ENCODE data around the gene CYTIP. TPM values are rescaled to one million over a fixed set of nuclear protein-coding genes. Genes with fewer than 3 reads are reported as not detected.

Gene CYTIP
- total and polyA plus RNA-seq, 5 experiments from 2014 or later, result 140 to 341 (median 220) TPM

GRCh38 chr2:157460384-157460837, 16.5 kb upstream of the CYTIP start:
- Mint-ChIP-seq H3K4me1 (peaks cover 23 to 67% (median 65%) of the 10 kb centered on the region in 4 donors), H3K36me3 (no peaks in the 10 kb centered on the region), H3K4me3 (no peak overlapping the region), H3K27ac (peak overlapping the region in 7 of 10 donors; percentile 2 to 93 (median 25)), H3K27me3 (no peaks in the 10 kb centered on the region), H3K9me3 (peaks cover 0 to 3% (median 0%) of the 10 kb centered on the region in 9 donors)
- ATAC-seq (no peak), DNase-seq (no peak)
- POLR2A ChIA-PET, result interaction anchor here (0.7 to 1.9 kb wide), 7 partner anchors 9 to 32 kb away, joined by 3 to 8 read pairs (median 4); partner anchors contain the start of gene CYTIP

GRCh38 chr2:157459486-157459885, 15.6 kb upstream of the CYTIP start:
- peak overlapping the region in 5 of 10 donors; percentile 16 to 93 (median 65) for H3K27ac Mint-ChIP-seq
- POLR2A ChIA-PET, result interaction anchor here (0.6 to 1.4 kb wide), 4 partner anchors 20 to 48 kb away, joined by 3 to 6 read pairs (median 4); no protein-coding TSS in a partner anchor
- ATAC-seq, result no peak
- H3K4me3 Mint-ChIP-seq, result peak overlapping the region in 3 of 10 donors; percentile 8 to 42 (median 17)
- H3K36me3 Mint-ChIP-seq, result no peaks in the 10 kb centered on the region
- no peaks in the 10 kb centered on the region for H3K27me3 Mint-ChIP-seq
- peaks cover 21 to 58% (median 56%) of the 10 kb centered on the region in 4 donors for H3K4me1 Mint-ChIP-seq
- DNase-seq, result no peak
- no peaks in the 10 kb centered on the region for H3K9me3 Mint-ChIP-seq

GRCh38 chr2:157447741-157448140, 3.9 kb upstream of the CYTIP start:
- no peaks in the 10 kb centered on the region for H3K27me3 Mint-ChIP-seq
- ATAC-seq (no peak), DNase-seq (no peak)
- POLR2A ChIA-PET, result interaction anchor here (0.7 to 3.3 kb wide), 8 partner anchors 9 to 180 kb away, joined by 3 to 20 read pairs (median 5); no protein-coding TSS in a partner anchor
- no peaks in the 10 kb centered on the region for H3K9me3 Mint-ChIP-seq
- peak overlapping the region in 9 of 10 donors; percentile 46 to 77 (median 64) for H3K4me3 Mint-ChIP-seq
- H3K36me3 Mint-ChIP-seq, result peaks cover 8 to 11% (median 8%) of the 10 kb centered on the region in 3 donors
- H3K4me1 Mint-ChIP-seq, result peaks cover 31 to 63% (median 56%) of the 10 kb centered on the region in 4 donors
- H3K27ac Mint-ChIP-seq, result peak overlapping the region; percentile 60 to 93 (median 85)

GRCh38 chr2:157447031-157447430, 3.1 kb upstream of the CYTIP start:
- DNase-seq (no peak), ATAC-seq (no peak)
- Mint-ChIP-seq H3K4me3 (peak overlapping the region; percentile 13 to 77 (median 55)), H3K4me1 (peaks cover 29 to 57% (median 51%) of the 10 kb centered on the region in 4 donors), H3K9me3 (no peaks in the 10 kb centered on the region), H3K36me3 (peaks cover 15 to 18% (median 15%) of the 10 kb centered on the region in 3 donors), H3K27ac (peak overlapping the region; percentile 60 to 93 (median 85)), H3K27me3 (no peaks in the 10 kb centered on the region)
- POLR2A ChIA-PET, result interaction anchor here (0.6 to 3.3 kb wide), 8 partner anchors 9 to 181 kb away, joined by 3 to 20 read pairs (median 4); no protein-coding TSS in a partner anchor

- POLR2A ChIA-PET, result interaction anchor here (0.8 to 16.6 kb wide), 12 partner anchors 9 to 112 kb away, joined by 3 to 411 read pairs (median 7); no protein-coding TSS in a partner anchor
- peak in 2 of 10 donors; percentile 28 to 31 for DNase-seq
- Mint-ChIP-seq H3K9me3 (peaks cover 0 to 4% (median 0%) of the 10 kb centered on the region in 9 donors), H3K27ac (peak overlapping the region; percentile 93 to 100 (median 98)), H3K4me1 (peaks cover 28 to 59% (median 47%) of the 10 kb centered on the region in 4 donors), H3K36me3 (peaks cover 39 to 42% (median 39%) of the 10 kb centered on the region in 3 donors), H3K4me3 (peak overlapping the region; percentile 84 to 99 (median 94)), H3K27me3 (no peaks in the 10 kb centered on the region)
- ATAC-seq, result peak in 1 of 2 donors; percentile 1
Observed at GRCh38 chr2:157444641-157445040, 752 bp upstream of the CYTIP start.

GRCh38 chr2:157443090-157443489, 799 bp downstream of the CYTIP start:
- H3K27ac Mint-ChIP-seq, result peak overlapping the region; percentile 93 to 100 (median 98)
- peak overlapping the region; percentile 84 to 99 (median 94) for H3K4me3 Mint-ChIP-seq
- POLR2A ChIA-PET, result interaction anchor here (0.7 to 16.6 kb wide), 21 partner anchors 11 to 116 kb away, joined by 3 to 411 read pairs (median 5); partner anchors contain the start of gene ERMN
- peaks cover 24 to 58% (median 39%) of the 10 kb centered on the region in 4 donors for H3K4me1 Mint-ChIP-seq
- H3K9me3 Mint-ChIP-seq, result peaks cover 0 to 4% (median 0%) of the 10 kb centered on the region in 9 donors
- ATAC-seq (no peak), DNase-seq (peak in 1 of 10 donors; percentile 28)
- H3K36me3 Mint-ChIP-seq, result peaks cover 52 to 57% (median 52%) of the 10 kb centered on the region in 3 donors
- no peaks in the 10 kb centered on the region for H3K27me3 Mint-ChIP-seq

- Mint-ChIP-seq H3K27ac (peak overlapping the region; percentile 93 to 100 (median 98)), H3K4me1 (peaks cover 25 to 58% (median 38%) of the 10 kb centered on the region in 4 donors), H3K9me3 (peaks cover 0 to 4% (median 0%) of the 10 kb centered on the region in 9 donors), H3K4me3 (peak overlapping the region; percentile 84 to 99 (median 94)), H3K36me3 (peaks cover 57 to 62% (median 57%) of the 10 kb centered on the region in 3 donors), H3K27me3 (no peaks in the 10 kb centered on the region)
- POLR2A ChIA-PET, result interaction anchor here (0.9 to 16.6 kb wide), 10 partner anchors 17 to 116 kb away, joined by 3 to 411 read pairs (median 10); partner anchors contain the start of gene ERMN
- ATAC-seq (no peak), DNase-seq (peak in 1 of 10 donors; percentile 23)
Observed at GRCh38 chr2:157442636-157443035, 1.3 kb downstream of the CYTIP start.

GRCh38 chr2:157442191-157442590, 1.7 kb downstream of the CYTIP start:
- Mint-ChIP-seq H3K4me1 (peaks cover 21 to 58% (median 36%) of the 10 kb centered on the region in 4 donors), H3K9me3 (peaks cover 0 to 4% (median 0%) of the 10 kb centered on the region in 9 donors), H3K27me3 (no peaks in the 10 kb centered on the region), H3K27ac (peak overlapping the region; percentile 93 to 100 (median 98)), H3K4me3 (peak overlapping the region; percentile 84 to 99 (median 94)), H3K36me3 (peaks cover 61 to 62% (median 61%) of the 10 kb centered on the region in 3 donors)
- ATAC-seq, result peak; percentile 5 to 14
- DNase-seq, result peak in 2 of 10 donors; percentile 43 to 45
- POLR2A ChIA-PET, result interaction anchor here (2.3 to 16.6 kb wide), 4 partner anchors 9 to 39 kb away, joined by 10 to 411 read pairs (median 59); no protein-coding TSS in a partner anchor

- Mint-ChIP-seq H3K36me3 (peaks cover 65 to 70% (median 69%) of the 10 kb centered on the region in 3 donors), H3K9me3 (peaks cover 0 to 4% (median 0%) of the 10 kb centered on the region in 9 donors), H3K27me3 (no peaks in the 10 kb centered on the region), H3K27ac (peak overlapping the region; percentile 93 to 100 (median 98)), H3K4me3 (peak overlapping the region; percentile 84 to 99 (median 94)), H3K4me1 (peaks cover 16 to 54% (median 32%) of the 10 kb centered on the region in 4 donors)
- ATAC-seq (peak; percentile 51 to 69), DNase-seq (peak in 8 of 10 donors; percentile 41 to 83 (median 73))
- POLR2A ChIA-PET, result interaction anchor here (0.7 to 16.6 kb wide), 10 partner anchors 10 to 1646 kb away, joined by 3 to 411 read pairs (median 8); partner anchors contain the start of gene ERMN
Observed at GRCh38 chr2:157441072-157441454, 2.8 kb downstream of the CYTIP start.

- H3K27ac Mint-ChIP-seq, result peak overlapping the region; percentile 93 to 100 (median 98)
- peaks cover 67 to 76% (median 71%) of the 10 kb centered on the region in 3 donors for H3K36me3 Mint-ChIP-seq
- POLR2A ChIA-PET, result interaction anchor here (0.7 to 16.6 kb wide), 17 partner anchors 10 to 1647 kb away, joined by 3 to 411 read pairs (median 5); partner anchors contain the start of gene ERMN
- DNase-seq (peak in 1 of 10 donors; percentile 61), ATAC-seq (peak in 1 of 2 donors; percentile 21)
- peaks cover 0 to 4% (median 0%) of the 10 kb centered on the region in 9 donors for H3K9me3 Mint-ChIP-seq
- peaks cover 15 to 56% (median 33%) of the 10 kb centered on the region in 4 donors for H3K4me1 Mint-ChIP-seq
- H3K4me3 Mint-ChIP-seq, result peak overlapping the region; percentile 84 to 99 (median 94)
- no peaks in the 10 kb centered on the region for H3K27me3 Mint-ChIP-seq
Observed at GRCh38 chr2:157440404-157441071, 3.4 kb downstream of the CYTIP start.

- POLR2A ChIA-PET, result interaction anchor here (0.8 to 16.6 kb wide), 14 partner anchors 9 to 138 kb away, joined by 3 to 411 read pairs (median 10); partner anchors contain the start of gene ERMN
- peak overlapping the region; percentile 84 to 99 (median 94) for H3K4me3 Mint-ChIP-seq
- H3K9me3 Mint-ChIP-seq, result peaks cover 0 to 4% (median 0%) of the 10 kb centered on the region in 9 donors
- H3K27ac Mint-ChIP-seq, result peak overlapping the region; percentile 93 to 100 (median 98)
- no peaks in the 10 kb centered on the region for H3K27me3 Mint-ChIP-seq
- DNase-seq (peak in 2 of 10 donors; percentile 34 to 37), ATAC-seq (no peak)
- H3K4me1 Mint-ChIP-seq, result peaks cover 15 to 59% (median 33%) of the 10 kb centered on the region in 4 donors
- peaks cover 74 to 83% (median 79%) of the 10 kb centered on the region in 3 donors for H3K36me3 Mint-ChIP-seq
Observed at GRCh38 chr2:157439824-157440186, 4.1 kb downstream of the CYTIP start.

Measured in naive thymus-derived CD8-positive, alpha-beta T cell (primary cell).